ENCODE measurements around the gene MS4A2. TPM values are rescaled to one million over a fixed set of nuclear protein-coding genes. Genes with fewer than 3 reads are reported as not detected.

Gene MS4A2
- total RNA-seq, 2 donors from 2014 or later, result 0.26 to 1.7 TPM

GRCh38 chr11:60130496-60130895 lies 42.0 kb downstream of the MS4A2 start:
- peak; percentile 65 to 69 for ATAC-seq
- DNase-seq, result no peak
- intact Hi-C loops (cut with DNase I), result loop anchor here in 1 of 2 donors (2.0 kb wide), 1 partner anchor 308 kb away; no protein-coding TSS in a partner anchor

GRCh38 chr11:60131912-60132311 lies 43.4 kb downstream of the MS4A2 start:
- intact Hi-C loops (cut with DNase I), result loop anchor here in 1 of 2 donors (2.0 kb wide), 1 partner anchor 309 kb away; no protein-coding TSS in a partner anchor
- DNase-seq, result no peak
- ATAC-seq, result no peak

- no peak for ATAC-seq
- no peak for DNase-seq
- intact Hi-C loops (cut with DNase I), result no loop called here
Measured at GRCh38 chr11:60133917-60134316, 45.5 kb downstream of the MS4A2 start.

- intact Hi-C loops (cut with DNase I), result no loop called here
- no peak for DNase-seq
- ATAC-seq, result no peak
Measured at GRCh38 chr11:60143768-60144167, 55.3 kb downstream of the MS4A2 start.

GRCh38 chr11:60145677-60146076 lies 57.2 kb downstream of the MS4A2 start:
- DNase-seq (no peak), ATAC-seq (no peak)
- intact Hi-C loops (cut with DNase I), result no loop called here

Other genes starting within 250 kb of the MS4A2 start
- gene CBLIF, start 243.2 kb upstream of the MS4A2 start, total RNA-seq, result not detected
- gene TCN1, start 222.2 kb upstream of the MS4A2 start, total RNA-seq, result not detected
- gene OOSP3, start 209.9 kb upstream of the MS4A2 start, total RNA-seq, result not detected
- not detected for gene OOSP1, start 150.2 kb upstream of the MS4A2 start, total RNA-seq
- not detected for gene OOSP4A, start 124.6 kb upstream of the MS4A2 start, total RNA-seq
- not detected for gene OOSP4B, start 71.5 kb upstream of the MS4A2 start, total RNA-seq
- not detected for gene OOSP2, start 48.3 kb upstream of the MS4A2 start, total RNA-seq
- gene MS4A3, start 32.0 kb upstream of the MS4A2 start, total RNA-seq, result not detected
- 100 to 1,000 TPM in 1 of 2 donors, 10 to 100 TPM in 1; 62.5 to 155 TPM for gene MS4A6A, start 94.4 kb downstream of the MS4A2 start, total RNA-seq
- gene MS4A4E, start 154.5 kb downstream of the MS4A2 start, total RNA-seq, result 1 to 10 TPM in 1 of 2 donors, under 1 TPM in 1; 0.52 to 3.1 TPM
- gene MS4A4A, start 192.0 kb downstream of the MS4A2 start, total RNA-seq, result 10 to 100 TPM; 26.4 to 43.9 TPM
- gene MS4A6E, start 238.6 kb downstream of the MS4A2 start, total RNA-seq, result under 1 TPM in 1 of 2 donors, not detected in 1; 0.47 TPM

All from left cardiac atrium (tissue), 4 donors.